SJCRH30 (cell line): ENCODE data around the gene SUN1. TPM values are rescaled to one million over a fixed set of nuclear protein-coding genes. Genes with fewer than 3 reads are reported as not detected.

Experiments used
- DNase-seq, 2 experiments: peaks; one replicate each; pipeline ENCODE4 v3.0.0-alpha.2; 2015 to 2020
- H3K27ac ChIP-seq: fragments of 250-450 bp; sonication (Bioruptor Pico); 2 replicates; pipeline ENCODE4 v1.5.1; 2020; ENCODE audit warnings: mild to moderate bottlenecking, moderate library complexity
- H3K27me3 ChIP-seq: fragments of 250-450 bp; sonication (Bioruptor Pico); 2 replicates; pipeline ENCODE4 v1.5.1; 2020; ENCODE audit warnings: mild to moderate bottlenecking, moderate library complexity
- H3K36me3 ChIP-seq: fragments of 250-450 bp; sonication (Bioruptor Pico); 2 replicates; pipeline ENCODE4 v1.5.1; 2020; ENCODE audit warnings: mild to moderate bottlenecking, moderate library complexity
- H3K4me1 ChIP-seq: fragments of 250-450 bp; sonication (Bioruptor Pico); 2 replicates; pipeline ENCODE4 v1.5.1; 2020; ENCODE audit warnings: mild to moderate bottlenecking, moderate library complexity
- H3K4me3 ChIP-seq: fragments of 250-450 bp; sonication (Bioruptor Pico); 2 replicates; pipeline ENCODE4 v1.5.1; 2020; ENCODE audit warnings: mild to moderate bottlenecking, moderate library complexity
- H3K9me3 ChIP-seq: fragments of 250-450 bp; sonication (Bioruptor Pico); replicated peaks from 2 replicates; pipeline ENCODE4 v1.5.1; 2020; ENCODE audit warnings: mild to moderate bottlenecking, moderate library complexity
- total RNA-seq: library from RNA; depleted of rRNA; stranded (reverse); fragments of >200 nt; shearing (Covaris generic); gene quantifications from 2 replicates; pipeline ENCODE4 v1.2.3, GENCODE V29; 2014

SUN1 gene
- total RNA-seq, 1 experiment from 2014 or later: 83.3 TPM

DNA sequence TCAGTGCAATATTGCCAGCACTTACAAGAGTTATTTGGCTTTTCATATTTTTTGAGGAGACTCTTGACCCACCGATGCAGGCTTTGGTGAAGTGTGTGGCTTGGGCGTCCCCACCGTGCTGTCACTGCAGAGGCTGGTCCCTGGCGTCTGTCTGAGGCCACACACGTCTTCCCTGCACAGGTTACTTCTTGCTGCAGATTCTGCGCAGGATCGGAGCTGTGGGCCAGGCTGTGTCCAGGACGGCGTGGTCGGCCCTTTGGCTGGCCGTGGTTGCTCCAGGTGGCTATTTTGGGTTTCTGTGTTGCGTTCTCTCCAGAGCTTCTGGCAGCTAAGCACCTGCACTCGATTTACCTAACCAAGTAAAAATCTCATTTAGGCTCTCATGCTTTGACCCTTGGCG is 18.9 kb downstream of the SUN1 start:
- Histone ChIP-seq H3K36me3 (no peaks in the 10 kb centered on the region; the same call in 1 of the 2 replicates), H3K9me3 (no peaks in the 10 kb centered on the region), H3K4me1 (no peaks in the 10 kb centered on the region), H3K27me3 (no peaks in the 10 kb centered on the region), H3K4me3 (no peak overlapping the region), H3K27ac (no peak overlapping the region)
- DNase-seq: no peak

DNA sequence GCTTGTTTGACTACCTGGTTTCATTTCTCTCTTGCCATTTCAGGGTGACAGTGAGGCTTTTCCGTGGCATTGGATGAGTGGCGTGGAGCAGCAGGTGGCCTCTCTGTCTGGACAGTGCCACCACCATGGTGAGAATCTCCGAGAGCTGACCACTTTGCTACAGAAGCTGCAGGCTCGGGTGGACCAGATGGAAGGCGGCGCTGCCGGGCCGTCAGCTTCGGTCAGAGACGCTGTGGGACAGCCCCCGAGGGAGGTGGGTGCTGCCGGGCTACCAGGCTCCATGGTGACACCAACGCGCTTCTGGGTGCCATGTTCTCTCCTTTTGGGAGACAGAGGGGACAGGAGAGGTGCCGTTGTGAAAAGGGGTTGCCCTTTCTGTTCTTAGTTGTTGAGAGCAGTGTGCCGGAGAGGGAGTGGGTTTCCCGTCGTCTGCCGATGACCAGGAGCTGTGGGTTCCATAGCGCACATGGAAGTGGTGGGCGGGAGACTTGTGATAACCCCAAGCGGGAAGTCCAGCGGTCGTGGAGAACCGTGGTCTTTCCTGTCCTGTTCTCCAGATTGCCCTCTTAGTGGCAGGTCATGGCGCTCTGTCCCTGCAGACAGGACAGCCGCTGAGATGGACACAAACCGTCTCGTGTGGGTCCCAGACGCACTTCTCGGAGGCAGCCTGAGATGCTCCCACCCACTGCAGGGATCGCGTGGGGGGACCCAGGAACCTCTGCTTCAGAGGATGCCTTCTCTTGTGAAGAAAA is 21.3 kb downstream of the SUN1 start:
- no peak overlapping the region for H3K27ac ChIP-seq
- no peaks in the 10 kb centered on the region for H3K27me3 ChIP-seq
- no peaks in the 10 kb centered on the region for H3K9me3 ChIP-seq
- no peak for DNase-seq
- H3K4me1 ChIP-seq: no peaks in the 10 kb centered on the region
- H3K4me3 ChIP-seq: no peak overlapping the region
- 0 out of 2 replicates have a peak, but pooled peaks cover 3% of the 10 kb centered on the region for H3K36me3 ChIP-seq

DNA sequence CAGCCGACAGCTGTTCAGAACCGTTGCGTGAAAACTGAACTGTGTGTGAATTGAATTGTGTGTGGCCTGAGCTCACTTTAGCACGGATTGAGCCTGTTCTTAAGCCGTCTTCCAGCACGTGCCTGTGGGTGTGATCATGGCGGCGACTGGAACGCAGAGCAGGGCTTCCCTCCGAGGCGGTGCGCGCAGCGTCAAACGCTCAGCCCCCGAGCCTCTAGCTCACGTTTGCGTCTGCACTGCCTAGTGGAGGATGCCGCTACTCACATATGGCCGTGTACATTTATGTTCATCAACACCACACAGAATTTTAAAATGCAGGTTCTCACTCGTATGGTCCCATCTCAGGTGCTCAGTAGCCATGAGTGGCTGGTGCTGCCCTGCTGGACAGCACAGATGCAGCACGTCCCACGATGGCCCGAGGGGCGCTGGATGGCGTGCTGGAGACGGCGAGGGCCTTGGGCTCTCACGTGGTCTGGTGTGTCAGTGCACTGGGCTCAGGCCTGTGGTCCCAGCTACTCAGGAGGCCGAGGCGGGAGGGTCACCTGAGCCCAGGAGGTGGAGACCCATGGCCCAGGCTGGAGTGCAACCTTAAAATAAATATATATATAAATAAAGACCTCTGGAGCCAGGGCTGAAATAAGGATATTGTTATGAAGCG is 22.0 kb downstream of the SUN1 start:
- no peak overlapping the region for H3K27ac ChIP-seq
- H3K27me3 ChIP-seq: no peaks in the 10 kb centered on the region
- no peak overlapping the region for H3K4me3 ChIP-seq
- H3K9me3 ChIP-seq: no peaks in the 10 kb centered on the region
- 0 out of 2 replicates have a peak, but pooled peaks cover 3% of the 10 kb centered on the region for H3K36me3 ChIP-seq
- H3K4me1 ChIP-seq: no peaks in the 10 kb centered on the region
- DNase-seq: no peak

DNA sequence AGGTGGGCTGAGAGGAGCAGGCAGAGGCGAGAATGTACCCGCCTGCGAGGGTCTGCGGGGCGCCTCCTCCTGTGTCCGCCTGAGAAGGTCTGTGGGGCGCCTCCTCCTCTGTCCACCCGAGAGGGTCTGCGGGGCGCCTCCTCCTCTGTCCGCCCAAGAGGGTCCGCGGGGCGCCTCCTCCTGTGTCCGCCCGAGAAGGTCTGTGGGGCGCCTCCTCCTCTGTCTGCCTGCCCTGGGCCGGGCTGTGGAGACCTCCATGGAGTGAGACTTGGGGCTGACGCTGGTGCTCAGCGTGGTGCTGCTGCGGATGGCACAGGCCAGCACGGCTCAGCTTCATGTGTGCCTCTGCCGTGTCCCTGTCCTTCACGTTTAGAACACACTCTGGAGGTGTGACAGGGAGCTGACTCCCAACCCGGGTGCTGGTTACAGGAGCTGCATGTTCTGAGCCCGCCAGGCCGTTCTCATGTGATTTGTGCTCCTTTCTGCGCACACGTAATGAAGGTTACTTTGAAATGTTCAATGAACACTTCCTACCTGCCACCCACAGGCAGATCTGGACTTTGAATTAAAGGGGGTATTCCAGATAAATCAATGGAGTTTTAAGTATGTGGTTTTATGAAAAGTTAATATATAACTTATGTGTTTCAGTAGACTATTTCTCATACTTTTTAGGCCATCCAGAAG is 23.6 kb downstream of the SUN1 start:
- no peak overlapping the region for H3K27ac ChIP-seq
- H3K27me3 ChIP-seq: no peaks in the 10 kb centered on the region
- H3K4me3 ChIP-seq: no peak overlapping the region
- DNase-seq: no peak
- H3K4me1 ChIP-seq: no peaks in the 10 kb centered on the region
- no peaks in the 10 kb centered on the region for H3K9me3 ChIP-seq
- H3K36me3 ChIP-seq: peaks cover 3% of the 10 kb centered on the region; the same call in 1 of the 2 replicates

DNA sequence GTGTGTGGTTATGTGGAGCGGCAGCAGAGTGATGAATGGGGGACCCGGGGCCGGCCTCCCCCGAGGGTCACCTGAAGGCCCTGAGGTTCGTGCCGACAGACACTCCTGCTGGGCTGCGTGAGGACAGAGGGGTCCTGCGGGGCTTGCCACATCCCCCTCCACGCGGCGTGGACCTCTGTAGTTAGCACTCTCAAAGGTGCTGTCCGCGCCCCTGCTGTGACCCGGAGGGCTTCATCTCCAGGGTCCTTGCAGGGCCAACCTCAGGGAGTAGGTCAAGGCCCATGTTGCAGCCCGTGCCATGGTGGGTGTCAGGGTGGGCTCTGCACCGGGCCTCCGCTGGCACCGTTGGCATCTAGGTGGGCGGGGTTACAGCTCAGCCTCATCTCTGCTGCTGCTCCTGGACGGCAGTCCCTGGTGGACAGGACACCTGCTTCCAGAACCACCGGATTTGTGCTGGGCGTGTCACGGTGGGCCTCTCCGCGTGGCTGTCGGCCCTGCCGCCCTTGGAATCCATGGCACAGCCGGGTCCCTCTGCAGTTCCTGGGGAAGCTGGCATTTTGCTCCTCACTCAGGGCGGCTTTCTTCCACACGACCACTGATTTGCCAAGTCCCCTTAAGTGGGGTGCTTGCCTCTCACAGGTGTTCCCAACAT is 24.3 kb downstream of the SUN1 start:
- Histone ChIP-seq H3K36me3 (peaks cover 6% of the 10 kb centered on the region; the same call in 1 of the 2 replicates), H3K9me3 (no peaks in the 10 kb centered on the region), H3K4me3 (no peak overlapping the region)

DNA sequence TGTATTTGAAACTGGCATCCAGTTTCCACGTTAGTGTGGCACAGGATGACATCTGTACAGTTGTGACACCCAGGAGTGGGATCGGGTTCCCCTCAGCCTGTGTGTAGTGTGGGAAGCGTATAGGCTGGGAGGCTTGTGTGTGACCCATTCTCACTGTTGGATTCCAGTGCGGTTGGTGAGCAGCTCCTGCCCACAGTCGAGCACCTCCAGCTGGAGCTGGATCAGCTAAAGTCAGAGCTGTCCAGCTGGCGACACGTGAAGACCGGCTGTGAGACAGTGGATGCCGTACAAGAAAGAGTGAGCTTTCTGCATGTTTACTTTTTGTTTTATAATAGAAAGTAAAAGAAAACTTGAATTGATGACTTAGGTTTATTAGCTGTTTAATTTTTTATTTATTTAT is 25.4 kb downstream of the SUN1 start:
- H3K27me3 ChIP-seq: no peaks in the 10 kb centered on the region
- peaks cover 6% of the 10 kb centered on the region; the same call in 1 of the 2 replicates for H3K36me3 ChIP-seq
- no peak overlapping the region for H3K27ac ChIP-seq
- no peak overlapping the region for H3K4me3 ChIP-seq
- no peak for DNase-seq
- H3K4me1 ChIP-seq: no peaks in the 10 kb centered on the region
- H3K9me3 ChIP-seq: no peaks in the 10 kb centered on the region

More for the DNA sequence above, 24.3 kb downstream of the SUN1 start:
- Histone ChIP-seq H3K27me3 (no peaks in the 10 kb centered on the region), H3K27ac (no peak overlapping the region), H3K4me1 (no peaks in the 10 kb centered on the region)
- no peak for DNase-seq

DNA sequence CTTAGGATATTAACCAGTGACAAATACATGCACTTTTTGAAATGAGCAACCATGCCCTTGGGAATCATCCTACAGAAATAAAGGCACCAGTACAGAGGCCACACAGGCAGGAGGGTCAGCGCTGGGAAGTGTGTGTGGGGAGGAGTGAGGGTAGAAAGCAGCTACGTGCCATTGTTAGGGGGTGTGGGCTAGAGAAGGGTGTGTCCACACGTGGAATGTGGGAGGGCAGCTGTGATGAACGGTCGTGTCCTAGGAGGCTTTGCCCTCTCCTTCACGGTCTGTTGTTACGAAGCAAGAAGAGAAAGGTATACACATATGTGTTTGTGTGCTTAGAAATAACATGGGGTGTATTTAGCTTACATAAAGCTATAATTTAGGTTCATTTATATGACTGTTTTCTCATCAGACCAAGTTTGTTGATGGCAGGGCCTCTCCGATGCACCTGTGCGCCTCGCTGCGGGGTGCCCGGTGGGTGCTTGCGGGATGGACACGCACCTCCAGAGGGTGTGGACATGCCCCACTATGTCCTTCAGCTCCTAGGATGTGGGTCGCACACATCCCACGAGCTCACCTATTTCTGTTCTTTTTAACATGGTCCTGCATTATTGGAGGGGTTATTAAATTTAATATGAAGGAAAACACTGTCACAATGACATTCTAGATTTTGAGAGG is 27.2 kb downstream of the SUN1 start:
- H3K4me1 ChIP-seq: no peaks in the 10 kb centered on the region
- no peaks in the 10 kb centered on the region for H3K27me3 ChIP-seq
- H3K4me3 ChIP-seq: no peak overlapping the region
- no peak for DNase-seq
- no peak overlapping the region for H3K27ac ChIP-seq
- H3K9me3 ChIP-seq: no peaks in the 10 kb centered on the region
- H3K36me3 ChIP-seq: peaks cover 6% of the 10 kb centered on the region; the same call in 1 of the 2 replicates

DNA sequence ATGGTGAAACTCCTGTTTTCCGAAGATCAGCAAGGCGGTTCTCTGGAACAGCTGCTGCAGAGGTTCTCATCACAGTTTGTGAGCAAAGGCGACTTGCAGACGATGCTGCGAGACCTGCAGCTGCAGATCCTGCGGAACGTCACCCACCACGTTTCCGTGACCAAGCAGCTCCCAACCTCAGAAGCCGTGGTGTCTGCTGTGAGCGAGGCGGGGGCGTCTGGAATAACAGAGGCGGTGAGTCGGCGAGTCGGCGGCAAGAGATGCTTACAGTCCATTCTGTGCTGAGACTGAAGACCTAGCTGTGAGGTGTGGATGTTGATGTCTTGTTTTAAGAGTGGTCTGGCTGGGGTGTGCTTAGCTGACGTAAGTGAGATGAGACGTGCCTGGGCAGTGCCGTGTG is 27.9 kb downstream of the SUN1 start:
- Histone ChIP-seq H3K27ac (no peak overlapping the region), H3K4me1 (no peaks in the 10 kb centered on the region), H3K4me3 (no peak overlapping the region), H3K27me3 (no peaks in the 10 kb centered on the region), H3K9me3 (no peaks in the 10 kb centered on the region), H3K36me3 (peaks cover 6% of the 10 kb centered on the region; the same call in 1 of the 2 replicates)
- no peak for DNase-seq

DNA sequence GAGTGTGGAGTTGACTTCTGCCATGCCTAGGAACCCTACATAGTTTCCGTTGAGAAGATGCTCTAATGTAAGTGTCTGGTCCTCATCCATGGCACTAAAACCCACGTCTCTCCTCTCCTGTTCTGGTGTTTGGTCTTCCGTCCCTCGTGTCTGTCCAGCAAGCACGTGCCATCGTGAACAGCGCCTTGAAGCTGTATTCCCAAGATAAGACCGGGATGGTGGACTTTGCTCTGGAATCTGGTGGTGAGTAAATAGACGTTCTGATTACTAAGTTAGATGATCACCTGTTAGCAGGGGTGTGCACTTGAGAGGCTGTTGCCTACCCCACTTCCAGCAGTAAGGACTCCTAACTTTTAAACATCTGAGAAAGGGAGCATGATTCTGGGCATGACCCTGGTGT is 28.9 kb downstream of the SUN1 start:
- Histone ChIP-seq H3K27ac (no peak overlapping the region), H3K4me1 (no peaks in the 10 kb centered on the region), H3K36me3 (peaks cover 6% of the 10 kb centered on the region; the same call in 1 of the 2 replicates), H3K4me3 (no peak overlapping the region), H3K27me3 (no peaks in the 10 kb centered on the region), H3K9me3 (no peaks in the 10 kb centered on the region)
- DNase-seq: no peak

DNA sequence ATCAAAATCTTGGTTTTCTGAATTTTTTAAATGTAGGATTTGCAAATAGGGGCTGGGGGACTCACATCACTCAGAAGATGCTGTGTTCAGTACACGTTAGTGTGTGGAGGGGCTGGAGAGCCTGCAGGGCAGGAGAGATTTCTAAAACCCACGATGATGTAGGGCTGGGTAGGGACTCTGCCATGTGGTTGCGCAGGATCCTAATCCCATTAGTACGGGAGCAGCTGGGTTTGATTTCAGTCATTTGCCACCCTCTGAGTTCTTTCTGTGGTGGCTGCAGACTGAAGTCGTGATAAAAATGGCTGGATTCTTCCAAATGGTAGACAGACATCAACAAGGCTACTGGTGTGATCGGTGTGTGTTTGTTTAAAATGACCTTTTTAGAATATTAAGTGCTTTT is 29.9 kb downstream of the SUN1 start:
- Histone ChIP-seq H3K27ac (no peak overlapping the region), H3K4me1 (no peaks in the 10 kb centered on the region), H3K36me3 (peaks cover 6% of the 10 kb centered on the region; the same call in 1 of the 2 replicates), H3K4me3 (no peak overlapping the region), H3K27me3 (no peaks in the 10 kb centered on the region), H3K9me3 (no peaks in the 10 kb centered on the region)
- DNase-seq: no peak

DNA sequence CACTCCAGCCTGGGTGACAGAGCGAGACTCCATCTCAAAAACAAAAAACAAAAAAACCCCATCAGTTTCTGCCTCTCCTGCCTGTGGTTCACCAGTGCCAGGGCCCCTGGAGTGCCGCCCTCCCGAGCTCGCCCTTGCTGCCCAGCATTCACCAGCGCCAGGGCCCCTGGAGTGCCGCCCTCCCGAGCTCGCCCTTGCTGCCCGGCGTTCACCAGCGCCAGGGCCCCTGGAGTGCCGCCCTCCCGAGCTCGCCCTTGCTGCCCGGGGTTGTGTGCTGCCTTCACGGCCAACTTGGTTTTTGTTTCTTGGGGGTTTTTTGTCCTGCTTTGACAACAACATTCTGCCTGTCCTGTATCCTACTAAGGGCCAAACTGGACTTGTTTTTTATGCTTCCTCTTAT is 30.8 kb downstream of the SUN1 start:
- H3K4me1 ChIP-seq: no peaks in the 10 kb centered on the region
- no peaks in the 10 kb centered on the region for H3K27me3 ChIP-seq
- H3K9me3 ChIP-seq: no peaks in the 10 kb centered on the region
- H3K4me3 ChIP-seq: no peak overlapping the region
- H3K36me3 ChIP-seq: peaks cover 3% of the 10 kb centered on the region; the same call in 1 of the 2 replicates
- no peak overlapping the region for H3K27ac ChIP-seq
- no peak for DNase-seq

DNA sequence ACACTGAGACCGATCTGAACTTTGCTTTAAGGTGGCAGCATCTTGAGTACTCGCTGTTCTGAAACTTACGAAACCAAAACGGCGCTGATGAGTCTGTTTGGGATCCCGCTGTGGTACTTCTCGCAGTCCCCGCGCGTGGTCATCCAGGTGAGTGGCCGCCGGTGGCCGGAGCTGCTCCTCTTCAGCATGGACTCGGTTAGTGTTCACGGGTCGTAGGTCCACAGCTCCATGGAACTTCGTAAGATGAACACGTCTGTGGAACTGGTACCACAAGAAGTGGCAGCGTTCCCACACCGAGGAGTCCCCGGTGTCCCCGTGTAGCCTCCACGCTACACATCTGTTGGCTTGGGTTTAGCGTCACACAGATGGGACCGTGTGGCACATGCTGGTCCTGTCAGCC is 33.6 kb downstream of the SUN1 start:
- Histone ChIP-seq H3K9me3 (no peaks in the 10 kb centered on the region), H3K4me1 (no peaks in the 10 kb centered on the region), H3K27ac (no peak overlapping the region), H3K27me3 (no peaks in the 10 kb centered on the region), H3K4me3 (no peak overlapping the region), H3K36me3 (peaks cover 3% of the 10 kb centered on the region; the same call in 1 of the 2 replicates)
- DNase-seq: no peak

DNA sequence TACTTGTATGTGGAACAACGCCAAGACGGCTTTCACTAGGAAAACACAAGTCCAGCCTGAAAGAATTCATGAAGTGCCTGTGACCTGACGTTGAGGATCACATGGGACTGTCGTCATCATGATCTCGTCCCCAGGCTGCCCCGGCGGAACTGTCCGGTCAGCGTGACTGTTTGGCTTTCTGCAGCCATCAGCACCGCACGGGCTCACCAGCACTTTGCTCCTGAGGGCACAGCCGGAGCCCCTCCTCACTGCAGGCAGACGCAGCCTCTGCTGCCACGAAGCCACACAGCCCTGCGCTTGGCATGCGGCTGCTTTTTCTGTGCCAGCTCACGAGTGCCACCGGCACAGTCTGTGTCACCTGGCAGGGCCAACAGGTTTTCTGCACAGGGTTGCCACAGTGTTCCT is 34.7 kb downstream of the SUN1 start:
- Histone ChIP-seq H3K9me3 (no peaks in the 10 kb centered on the region), H3K4me1 (no peaks in the 10 kb centered on the region), H3K27ac (no peak overlapping the region), H3K4me3 (no peak overlapping the region), H3K36me3 (no peaks in the 10 kb centered on the region; the same call in 1 of the 2 replicates), H3K27me3 (no peaks in the 10 kb centered on the region)
- DNase-seq: no peak
